MM.1S (cell line): Measurements from ENCODE around the gene DHRS11.

Source experiments
- CTCF ChIP-seq: fragments of 300-600 bp; sonication (generic); IDR thresholded peaks from 2 replicates; pipeline ENCODE4 v1.5.1; 2016; ENCODE audit warnings: antibody characterized with exemption, low read length, mixed read lengths
- EZH2 ChIP-seq: fragments of 300-600 bp; sonication (generic); optimal IDR thresholded peaks from 2 replicates; pipeline ENCODE3; 2017; ENCODE audit warnings: low read depth, mild to moderate bottlenecking, antibody characterized with exemption, low read length, mixed read lengths
- EZH2phosphoT487 ChIP-seq: fragments of 300-600 bp; sonication (generic); IDR thresholded peaks from 2 replicates; pipeline ENCODE4 v1.6.1; 2018; ENCODE audit warnings: antibody characterized with exemption, low read length

DNA sequence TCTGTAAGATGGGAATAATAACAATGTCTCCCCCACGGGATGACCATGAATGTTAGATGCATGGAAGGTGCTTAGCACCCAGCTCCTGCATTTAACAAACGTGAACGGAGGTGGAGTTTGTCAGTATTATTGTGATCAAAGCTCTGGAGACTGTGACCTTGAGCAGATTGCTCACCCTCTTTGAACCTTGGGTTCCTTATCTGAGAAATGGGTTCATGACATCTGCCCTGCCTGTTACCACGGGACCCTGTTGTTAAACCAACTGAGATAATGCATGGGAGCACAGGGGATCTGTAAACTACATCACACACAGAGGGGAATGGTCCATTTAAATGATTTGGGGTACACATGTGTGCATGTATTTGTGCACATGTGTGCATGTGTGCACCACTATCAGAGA lies 39.3 kb downstream of the DHRS11 start:
- TF ChIP-seq CTCF, result no peak
- no peak for TF ChIP-seq EZH2
- TF ChIP-seq EZH2phosphoT487, result no peak
